Upper lobe of left lung (tissue), 6 donors: ENCODE results near the gene TST. TPM values are rescaled to one million over a fixed set of nuclear protein-coding genes. Genes with fewer than 3 reads are reported as not detected.

Experiments used
- ATAC-seq, 2 donors: fragments of 200-7000 bp; cut with Tn5 transposase; one replicate each; pipeline ENCODE4 v1.9.1; 2022; ENCODE audit warnings: mild to moderate bottlenecking in 2 of 2, moderate library complexity in 2 of 2; ENCODE audit not compliant: low FRiP score in 2 of 2
- DNase-seq, 2 donors: peaks; one replicate each; pipeline ENCODE4 v3.0.0-alpha.2; 2019 to 2020
- H3K27ac ChIP-seq, 4 donors: fragments of 200-600 bp; sonication (generic); one replicate each; pipeline ENCODE4 v1.5.1; 2016 to 2019
- H3K27me3 ChIP-seq, 4 donors: fragments of 200-600 bp; sonication (generic); one replicate each; pipeline ENCODE4 v1.5.1; 2017 to 2019
- H3K36me3 ChIP-seq, 4 donors: fragments of 200-600 bp; sonication (generic); one replicate each; pipeline ENCODE4 v1.5.1; 2016 to 2019
- H3K4me1 ChIP-seq, 4 donors: fragments of 200-600 bp; sonication (generic); one replicate each; pipeline ENCODE4 v1.5.1; 2018 to 2019
- H3K4me3 ChIP-seq, 4 donors: fragments of 200-600 bp; sonication (generic); one replicate each; pipeline ENCODE4 v1.5.1; 2017 to 2019; ENCODE audit warnings: mild to moderate bottlenecking in 2 of 4, moderate library complexity in 1 of 4
- H3K9me3 ChIP-seq, 4 donors: fragments of 200-600 bp; sonication (generic); one replicate each; pipeline ENCODE4 v1.5.1; 2018 to 2019
- CTCF ChIP-seq, 6 experiments: fragments of 450-650 bp in 4 of 6; fragments of 200-600 bp in 2 of 6; sonication (generic) in 2 of 6; IDR thresholded peaks; one replicate each; pipeline ENCODE4 v1.5.1; 2016 to 2019; ENCODE audit warnings: antibody characterized with exemption in 6 of 6
- EP300 ChIP-seq, 4 donors: sonication (generic); formaldehyde crosslinking; IDR thresholded peaks; one replicate each; pipeline ENCODE4 v1.5.1; 2017; ENCODE audit warnings: antibody characterized with exemption in 4 of 4, control low read depth in 2 of 4
- POLR2A ChIP-seq, 4 donors: fragments of 450-650 bp; IDR thresholded peaks; one replicate each; pipeline ENCODE4 v1.5.1; 2016 to 2017; ENCODE audit warnings: antibody characterized with exemption in 4 of 4, mild to moderate bottlenecking in 2 of 4
- POLR2AphosphoS5 ChIP-seq, 2 donors: sonication (generic); formaldehyde crosslinking; IDR thresholded peaks; one replicate each; pipeline ENCODE4 v1.5.1; 2017; ENCODE audit warnings: antibody characterized with exemption in 2 of 2
- WGBS, 2 donors: methylation state at CpG; one replicate each; pipeline ENCODE4 v1.1.5; 2017 to 2018; 5-methylcytosine and 5-hydroxymethylcytosine counted together
- total RNA-seq, 6 donors: library from RNA; depleted of rRNA in 4 of 6; stranded (reverse); fragments of >200 nt in 4 of 6; gene quantifications; one replicate each; pipeline versions ENCODE4 v1.1.0 to v1.2.1, GENCODE V29; 2016 to 2021
- donor health status: DM: no; HTN: no; CAD: no; lungs with moderate emphysema.
- donor health status: DM: no; HTN: yes; CAD: no; lungs with severe emphysema.

The TST gene
- total RNA-seq, 6 donors from 2014 or later: 43.0 to 78.1 (median 70.2) TPM

GRCh38 chr22:37047006-37047405 is 27.8 kb upstream of the TST start:
- WGBS, 2 donors: 89 to 93% methylated on average over 4 to 7 of the region's 7 CpGs
- no peak for TF ChIP-seq POLR2A (IDR thresholded peaks at IDR 0.05)
- TF ChIP-seq CTCF (IDR thresholded peaks at IDR 0.05): no peak
- TF ChIP-seq POLR2AphosphoS5 (IDR thresholded peaks at IDR 0.05): no peak
- no peak for TF ChIP-seq EP300 (IDR thresholded peaks at IDR 0.05)
- H3K27ac ChIP-seq: no peak overlapping the region
- no peak for ATAC-seq
- peaks cover 3 to 26% (median 17%) of the 10 kb centered on the region in 4 donors for H3K4me1 ChIP-seq
- H3K27me3 ChIP-seq: no peaks in the 10 kb centered on the region
- H3K4me3 ChIP-seq: no peak overlapping the region
- no peaks in the 10 kb centered on the region for H3K9me3 ChIP-seq
- DNase-seq: no peak
- H3K36me3 ChIP-seq: no peaks in the 10 kb centered on the region

DNA sequence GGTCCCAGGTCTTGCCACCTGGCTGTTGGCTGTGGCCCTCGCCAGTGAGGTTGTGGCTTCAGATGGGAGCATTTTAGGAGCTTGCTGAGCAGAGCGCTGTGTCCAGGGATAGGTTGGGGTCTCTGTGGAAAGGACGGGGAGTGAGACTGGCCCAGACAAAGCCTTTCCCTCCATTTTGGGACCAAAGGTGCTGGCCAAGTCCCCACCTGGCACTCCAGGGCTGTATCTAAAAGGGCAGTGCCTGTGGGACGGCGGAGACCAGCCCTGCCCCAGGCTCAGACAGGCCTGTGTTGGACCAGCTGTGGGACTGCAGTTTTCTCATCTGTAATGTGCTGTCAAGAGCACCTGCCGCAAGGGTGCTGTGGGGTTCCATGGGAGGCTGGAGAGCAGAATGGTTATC is 27.3 kb upstream of the TST start:
- H3K9me3 ChIP-seq: no peaks in the 10 kb centered on the region
- no peak for ATAC-seq
- WGBS, 2 donors: 100% methylated on average over 6 of the region's 6 CpGs; no CpG with 5 or more reads in 1 of the 2 donors
- H3K27ac ChIP-seq: no peak overlapping the region
- no peaks in the 10 kb centered on the region for H3K27me3 ChIP-seq
- no peak for DNase-seq
- TF ChIP-seq POLR2A (IDR thresholded peaks at IDR 0.05): no peak
- no peak for TF ChIP-seq CTCF (IDR thresholded peaks at IDR 0.05)
- no peak for TF ChIP-seq POLR2AphosphoS5 (IDR thresholded peaks at IDR 0.05)
- TF ChIP-seq EP300 (IDR thresholded peaks at IDR 0.05): no peak
- H3K4me1 ChIP-seq: peaks cover 3 to 22% (median 14%) of the 10 kb centered on the region in 4 donors
- H3K4me3 ChIP-seq: no peak overlapping the region
- H3K36me3 ChIP-seq: no peaks in the 10 kb centered on the region

DNA sequence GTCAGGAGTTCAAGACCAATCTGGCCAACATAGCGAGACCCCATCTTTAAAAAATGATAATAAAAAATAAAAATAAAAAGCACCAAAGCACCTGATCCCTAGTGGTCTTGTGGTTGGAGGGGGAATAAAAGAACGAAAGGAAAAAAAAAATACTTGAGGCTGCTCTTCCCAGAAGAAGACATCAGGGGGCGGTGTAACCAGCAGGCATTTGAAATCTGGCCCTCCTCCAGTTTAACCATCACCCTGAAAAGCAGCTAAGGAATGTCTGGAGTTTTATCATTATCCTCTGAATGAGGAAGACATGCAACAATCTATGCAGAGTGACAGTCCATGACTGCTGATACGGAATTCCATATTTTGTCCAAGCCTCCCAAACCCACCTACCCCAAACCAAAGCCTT is 26.7 kb upstream of the TST start:
- H3K27ac ChIP-seq: no peak overlapping the region
- peaks cover 0 to 17% (median 11%) of the 10 kb centered on the region in 4 donors for H3K4me1 ChIP-seq
- DNase-seq: no peak
- no peaks in the 10 kb centered on the region for H3K9me3 ChIP-seq
- no peak overlapping the region for H3K4me3 ChIP-seq
- 43 to 44% methylated on average over 4 of the region's 4 CpGs for WGBS, 2 donors
- no peaks in the 10 kb centered on the region for H3K36me3 ChIP-seq
- ATAC-seq: no peak
- TF ChIP-seq EP300 (IDR thresholded peaks at IDR 0.05): no peak
- TF ChIP-seq CTCF (IDR thresholded peaks at IDR 0.05): peak in 3 of 6 experiments; percentile 13 to 24 (median 14)
- H3K27me3 ChIP-seq: no peaks in the 10 kb centered on the region

DNA sequence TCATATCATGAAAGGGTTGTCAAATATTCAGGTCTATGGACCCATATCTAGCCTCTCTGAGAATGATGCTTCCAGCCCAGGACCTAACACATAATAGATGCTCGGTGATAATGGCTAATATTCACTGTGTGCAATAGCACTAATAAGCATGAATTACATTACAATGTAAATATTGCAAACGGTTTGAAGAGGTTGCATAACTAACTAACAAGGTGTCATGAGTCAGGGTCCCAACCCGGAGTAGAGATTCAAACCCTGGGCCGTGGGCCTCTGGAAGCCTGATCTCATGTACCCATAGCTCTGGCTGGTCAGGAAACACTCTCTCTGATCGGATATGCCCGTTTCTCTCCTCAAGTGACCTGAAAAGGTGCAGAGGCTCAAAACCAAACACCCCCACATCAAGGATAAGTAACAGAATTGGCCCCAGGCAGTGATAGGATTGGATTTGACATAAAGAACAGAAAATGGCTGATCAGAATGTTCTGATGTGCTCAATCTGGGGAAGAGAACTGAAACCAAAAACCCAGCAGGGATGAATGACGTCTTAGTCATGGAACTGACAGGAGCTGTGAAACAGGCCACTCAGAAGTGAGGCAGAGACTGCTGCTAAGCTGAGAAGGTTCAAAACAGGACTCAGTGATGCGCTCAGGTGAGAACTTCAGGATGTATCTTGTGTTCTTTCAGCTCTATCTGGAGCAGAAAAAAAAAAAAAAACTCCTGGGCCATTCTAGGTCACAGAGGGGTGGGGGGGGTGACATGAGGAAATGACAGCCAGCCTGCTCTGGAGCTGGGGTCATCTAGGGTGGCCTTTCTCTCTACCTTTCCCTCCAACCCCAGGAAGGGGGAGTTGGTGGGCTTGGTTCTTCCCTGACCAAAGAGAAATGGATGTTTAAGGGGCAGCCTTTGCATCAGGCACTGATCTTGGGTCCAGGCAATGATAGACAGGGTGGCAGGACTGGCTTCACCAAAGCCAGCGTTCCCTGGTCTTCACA is 25.7 kb upstream of the TST start:
- ATAC-seq: no peak
- DNase-seq: no peak
- H3K27me3 ChIP-seq: no peaks in the 10 kb centered on the region
- 58 to 68% methylated on average over 9 of the region's 9 CpGs for WGBS, 2 donors
- no peak overlapping the region for H3K4me3 ChIP-seq
- H3K36me3 ChIP-seq: no peaks in the 10 kb centered on the region
- no peak overlapping the region for H3K27ac ChIP-seq
- no peaks in the 10 kb centered on the region for H3K9me3 ChIP-seq
- TF ChIP-seq POLR2AphosphoS5 (IDR thresholded peaks at IDR 0.05): no peak
- no peak for TF ChIP-seq POLR2A (IDR thresholded peaks at IDR 0.05)
- no peak for TF ChIP-seq EP300 (IDR thresholded peaks at IDR 0.05)
- TF ChIP-seq CTCF (IDR thresholded peaks at IDR 0.05): no peak
- H3K4me1 ChIP-seq: peaks cover 0 to 20% (median 11%) of the 10 kb centered on the region in 4 donors
